NCI-H524 treated with DMSO at 0.1 percent for 48 hours (cell line): ENCODE data around the gene VTI1A.
"Not testable (repeated sequence)": the region's sequence is repeated elsewhere in the genome, so short reads cannot be mapped to it uniquely, and the experiment has no call there.

Source experiments
- DNase-seq: peaks from one replicate; lab custom pipeline; 2025; lab: John Stamatoyannopoulos, UW

Gene VTI1A

DNA sequence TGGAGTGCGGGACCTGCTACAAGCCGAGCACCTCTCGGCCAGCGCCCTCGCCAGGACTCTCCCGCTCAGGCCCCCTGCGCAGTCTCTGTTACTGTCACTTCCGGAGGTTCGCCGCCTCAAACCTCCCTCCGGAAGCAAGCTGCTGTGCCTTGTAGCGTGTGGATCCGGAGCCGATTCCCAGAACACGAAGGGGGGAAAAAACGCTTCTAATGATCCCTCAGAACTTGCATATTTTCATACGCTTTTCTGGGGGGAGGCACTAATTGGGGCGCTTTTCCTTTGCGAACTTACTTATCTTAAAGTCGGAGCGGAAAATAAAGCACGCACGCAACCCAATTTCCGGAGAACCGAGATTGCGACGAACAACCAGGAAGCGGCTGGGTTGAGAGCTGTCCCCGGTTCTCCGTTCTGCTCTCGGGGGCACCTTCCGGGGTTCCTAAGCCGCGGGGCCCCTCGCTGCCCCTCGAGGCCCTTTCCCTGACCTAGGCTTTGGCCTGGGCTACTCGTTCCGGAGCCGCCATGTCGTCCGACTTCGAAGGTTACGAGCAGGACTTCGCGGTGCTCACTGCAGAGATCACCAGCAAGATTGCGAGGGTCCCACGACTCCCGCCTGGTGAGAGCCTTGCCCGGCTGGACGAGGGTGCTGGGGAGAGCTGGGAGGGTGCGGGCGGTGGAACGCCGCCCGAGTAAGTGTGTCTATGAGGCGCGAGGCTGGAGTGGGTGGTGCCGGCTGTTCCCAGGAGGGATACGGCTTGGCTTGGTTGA, at the start of gene VTI1A, which contains the start of gene ZDHHC6:
Gene VTI1A (plus strand): TSS at position 361 of the 765 bp plus-strand sequence. CDS start 159 bp downstream, at position 520.
Gene ZDHHC6 (minus strand): TSS at position 60 of the 765 bp plus-strand sequence. CDS start 1,478 bp downstream, outside the sequence.
- DNase-seq: no peak

DNA sequence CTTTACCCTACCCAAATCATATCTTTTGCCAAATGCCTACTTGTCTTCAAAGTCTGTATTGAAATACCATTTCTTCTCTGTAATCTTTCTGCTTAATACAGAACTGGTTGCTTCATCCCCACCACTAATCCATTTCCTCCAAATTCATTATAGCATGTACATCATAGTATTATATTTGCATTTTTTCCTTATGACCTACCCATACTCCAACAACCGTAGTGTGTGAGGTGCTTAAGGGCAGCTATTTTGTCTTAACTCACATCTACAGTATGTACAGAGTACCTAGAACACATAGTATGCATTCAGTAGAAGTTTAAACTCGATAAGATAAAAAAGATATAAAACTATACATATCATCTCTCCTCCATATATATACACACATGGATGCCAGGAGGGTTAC, 49.4 kb upstream of the VTI1A start:
- no peak for DNase-seq

DNA sequence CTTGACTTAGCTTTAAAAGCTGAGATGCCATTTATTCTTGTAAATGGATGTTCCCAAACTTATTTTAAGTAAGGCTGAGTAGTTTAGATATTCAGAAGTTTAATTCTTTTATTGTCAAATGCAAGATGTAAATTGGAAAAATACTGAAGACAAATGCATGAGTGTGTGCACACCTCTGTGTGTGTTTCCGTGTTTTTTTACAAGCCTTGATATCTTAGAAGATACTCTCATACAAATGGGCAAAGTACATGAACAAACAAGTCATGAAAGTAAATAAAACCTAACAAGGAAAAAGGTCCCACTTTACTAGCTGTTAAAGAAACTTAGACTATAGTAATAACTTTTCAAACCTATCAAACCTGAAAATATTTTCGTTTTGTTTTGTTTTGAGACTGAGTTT, 44.1 kb upstream of the VTI1A start:
- no peak for DNase-seq

DNA sequence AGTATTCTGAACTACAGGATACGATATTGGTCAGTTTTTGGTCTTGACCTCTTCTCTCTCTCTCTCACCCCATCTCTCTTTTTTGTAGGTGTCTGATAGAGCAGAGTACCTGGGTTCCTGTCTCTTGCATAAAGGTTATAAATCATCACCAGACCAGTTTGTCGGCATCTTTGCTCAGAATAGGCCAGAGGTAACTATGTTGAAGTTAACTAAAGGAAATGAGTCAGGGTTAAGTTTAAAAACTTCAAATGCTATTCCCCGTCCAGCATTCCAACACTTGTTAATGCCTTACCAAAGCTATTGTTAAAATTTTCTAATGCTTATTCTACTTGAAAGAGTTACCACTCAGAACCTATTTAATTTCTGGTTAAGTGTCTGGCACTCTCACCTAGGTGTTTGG, 42.4 kb upstream of the VTI1A start:
- DNase-seq: no peak

DNA sequence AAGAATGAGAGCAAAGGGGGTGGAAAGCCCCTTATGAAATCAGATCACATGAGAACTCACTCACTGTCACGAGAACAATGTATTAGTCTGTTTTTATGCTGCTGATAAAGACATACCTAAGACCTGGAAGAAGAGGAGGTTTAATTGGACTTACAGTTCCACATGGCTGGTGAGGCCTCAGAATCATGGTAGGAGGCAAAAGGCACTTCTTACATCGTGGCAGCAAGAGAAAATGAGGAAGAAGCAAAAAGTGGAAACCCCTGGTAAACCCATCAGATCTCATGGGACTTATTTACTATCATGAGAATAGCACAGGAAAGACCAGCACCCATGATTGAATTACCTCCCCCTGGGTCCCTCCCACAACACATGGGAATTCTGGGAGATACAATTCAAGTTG, 40.2 kb upstream of the VTI1A start:
- DNase-seq: not testable (repeated sequence)

DNA sequence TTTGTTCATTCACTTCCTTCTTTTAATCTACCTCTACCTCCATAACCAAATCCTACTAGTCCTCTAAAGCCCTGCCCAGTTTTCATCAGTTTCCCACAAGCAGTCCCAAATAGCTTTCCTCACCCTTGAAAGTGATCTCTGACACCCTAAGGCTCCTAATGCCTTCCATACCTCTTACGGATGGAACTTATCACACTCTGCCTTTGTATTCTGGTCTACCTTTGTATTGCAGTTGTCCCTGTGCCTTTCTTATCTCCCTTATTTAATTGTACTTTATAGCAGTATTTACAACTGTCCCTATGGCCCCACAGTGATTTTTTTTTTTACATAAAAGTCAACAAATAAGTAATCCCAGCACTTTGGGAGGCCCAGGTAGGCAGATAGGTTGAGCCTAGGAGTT, 39.3 kb upstream of the VTI1A start:
- no peak for DNase-seq

DNA sequence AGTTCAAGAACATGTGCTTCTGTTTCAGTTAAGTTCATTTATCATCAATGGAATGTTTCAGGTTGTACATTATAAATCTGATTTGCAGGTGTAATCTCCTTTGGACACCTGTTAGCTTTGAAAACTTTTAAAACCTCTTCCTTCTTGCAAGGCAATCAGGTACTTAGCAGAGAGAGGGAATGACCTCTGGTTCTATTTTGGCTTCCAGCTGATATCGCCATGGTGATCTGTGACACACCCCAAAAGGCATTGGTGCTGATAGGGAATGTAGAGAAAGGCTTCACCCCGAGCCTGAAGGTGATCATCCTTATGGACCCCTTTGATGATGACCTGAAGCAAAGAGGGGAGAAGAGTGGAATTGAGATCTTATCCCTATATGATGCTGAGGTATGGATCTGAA, 37.7 kb upstream of the VTI1A start:
- no peak for DNase-seq

DNA sequence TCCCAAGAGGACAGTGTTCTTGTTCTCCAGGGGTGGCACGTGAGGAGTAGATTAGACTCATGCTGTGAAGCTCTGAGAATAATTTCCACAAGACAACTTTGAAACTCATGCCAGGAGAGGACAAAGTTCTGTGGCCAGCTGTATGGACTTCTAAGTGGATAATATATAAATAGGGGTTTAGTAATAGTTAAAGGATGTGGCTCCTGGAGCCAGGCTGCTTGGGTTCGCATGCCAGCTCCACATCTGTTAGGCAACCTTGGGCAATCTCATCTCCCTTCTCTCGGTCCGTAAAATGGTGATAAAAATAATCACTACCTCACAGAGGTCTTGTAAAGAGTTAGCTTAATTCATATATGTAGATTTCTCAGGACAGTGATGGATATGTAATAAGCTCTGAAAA, 37.3 kb upstream of the VTI1A start:
- DNase-seq: no peak

DNA sequence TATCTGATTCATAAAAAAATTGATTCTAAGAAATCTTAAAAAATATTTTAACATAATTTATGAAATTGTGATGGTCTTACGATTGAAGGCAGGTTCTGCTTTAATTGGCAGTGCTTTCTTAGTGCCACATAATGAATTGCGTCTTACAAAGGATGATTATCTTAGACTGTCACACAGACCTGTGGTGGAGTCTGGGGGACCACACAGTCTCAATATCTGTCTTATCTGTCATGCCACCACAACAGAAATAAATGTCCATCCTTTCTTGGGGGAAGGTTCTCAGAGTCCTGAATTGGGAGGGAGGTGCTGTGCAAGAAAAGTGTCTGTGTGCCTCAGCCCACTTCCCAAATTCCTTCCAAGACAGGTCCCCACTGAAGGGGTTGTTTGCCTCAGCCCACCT, 34.3 kb upstream of the VTI1A start:
- DNase-seq: no peak

DNA sequence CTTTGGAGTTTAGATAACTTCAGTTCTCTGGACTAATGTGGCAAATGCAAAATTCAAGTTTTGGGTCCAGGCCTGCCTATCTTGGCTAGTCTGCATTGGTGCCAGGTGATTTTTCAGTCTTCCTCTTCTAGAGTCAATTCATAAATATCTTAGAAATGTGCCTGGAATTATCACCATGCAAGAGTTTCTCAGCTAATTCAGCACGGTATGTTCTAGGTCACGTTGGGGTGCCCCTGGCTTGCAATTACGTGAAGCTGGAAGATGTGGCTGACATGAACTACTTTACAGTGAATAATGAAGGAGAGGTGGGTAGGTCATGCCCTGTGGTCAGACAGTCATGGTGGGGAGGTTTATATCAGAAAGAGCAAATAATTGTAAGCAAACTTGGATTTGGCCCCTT, 25.3 kb upstream of the VTI1A start:
- DNase-seq: no peak

DNA sequence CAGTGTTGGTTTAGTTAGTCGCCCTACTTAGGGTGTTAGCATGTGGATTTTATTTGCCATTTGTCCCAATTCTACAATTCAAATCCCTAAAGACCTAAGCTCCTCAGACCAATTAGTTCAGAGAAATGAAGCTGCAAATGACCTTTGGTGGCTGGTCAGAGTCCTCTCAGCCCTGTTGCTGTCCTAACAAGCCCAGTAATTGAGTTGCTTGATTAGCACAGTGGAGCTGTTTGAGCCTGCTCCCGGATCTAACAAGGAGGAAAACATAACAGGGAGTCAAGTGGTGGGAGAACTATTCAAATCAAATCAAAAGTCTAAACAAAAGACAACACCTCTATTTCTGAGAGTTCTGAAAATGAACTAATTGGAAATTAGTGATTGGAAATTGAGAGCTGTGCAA, 22.4 kb upstream of the VTI1A start:
- no peak for DNase-seq

DNA sequence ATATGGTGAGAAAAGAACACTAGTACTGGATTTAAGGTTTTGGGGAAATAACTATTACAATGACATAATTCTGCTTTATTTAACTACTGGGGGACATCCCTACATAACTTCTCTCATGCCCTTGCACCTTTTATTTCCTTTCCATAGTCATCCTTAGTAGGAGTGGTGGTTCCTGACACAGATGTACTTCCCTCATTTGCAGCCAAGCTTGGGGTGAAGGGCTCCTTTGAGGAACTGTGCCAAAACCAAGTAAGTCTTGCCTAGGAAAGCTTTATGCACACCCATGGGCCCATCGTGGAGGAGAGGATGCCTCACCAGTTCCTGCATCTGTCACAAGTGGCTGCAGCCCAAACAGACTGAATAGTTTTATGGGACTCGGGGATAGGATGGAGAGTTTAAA, 20.9 kb upstream of the VTI1A start:
- DNase-seq: no peak

DNA sequence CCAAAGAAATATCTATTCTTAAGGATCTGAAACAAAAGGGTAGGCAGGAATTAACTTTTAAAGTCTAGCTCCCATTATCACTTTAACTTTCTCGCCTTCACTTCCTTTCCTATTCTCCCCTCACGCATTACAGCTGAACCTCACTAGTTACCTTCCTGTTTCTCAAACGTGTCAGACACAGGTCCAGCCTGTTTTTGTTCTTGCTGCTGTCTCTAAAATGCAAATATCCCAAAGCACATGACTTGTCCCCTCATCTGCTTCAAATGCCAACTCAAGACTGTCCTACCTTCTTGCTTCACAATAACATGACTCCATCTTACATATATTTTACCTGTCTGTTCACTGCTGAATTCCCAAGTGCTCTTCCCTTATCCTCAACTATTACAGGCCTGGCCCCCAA, 17.9 kb upstream of the VTI1A start:
- no peak for DNase-seq

DNA sequence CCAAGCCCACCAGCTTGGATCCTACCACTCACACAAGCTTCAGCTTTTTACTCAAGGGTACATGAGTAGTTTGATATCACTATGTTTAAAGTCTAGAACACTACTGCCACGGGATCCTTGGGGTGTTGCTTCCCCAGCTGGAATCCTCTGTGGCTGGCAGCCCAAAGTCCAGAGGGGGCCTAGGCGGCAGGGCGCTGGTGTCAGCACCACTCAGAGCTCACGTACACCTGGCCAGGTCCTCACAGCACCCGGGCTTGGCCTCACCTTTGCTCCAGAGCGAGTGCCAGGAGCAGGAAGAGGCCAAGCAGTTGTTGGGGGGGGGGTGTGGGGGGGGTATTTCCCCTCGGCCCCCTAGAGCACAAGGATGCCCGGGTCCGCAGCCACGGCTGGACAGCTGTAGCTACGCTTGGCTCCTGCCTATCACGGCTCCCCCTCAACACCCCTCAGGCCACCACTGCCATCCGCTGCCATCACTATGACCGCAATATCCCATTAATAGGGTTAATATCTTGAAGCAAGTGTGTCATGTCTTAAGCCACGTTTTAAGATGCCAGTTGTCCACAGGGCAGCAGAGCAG, 17.3 kb upstream of the VTI1A start:
- no peak for DNase-seq

DNA sequence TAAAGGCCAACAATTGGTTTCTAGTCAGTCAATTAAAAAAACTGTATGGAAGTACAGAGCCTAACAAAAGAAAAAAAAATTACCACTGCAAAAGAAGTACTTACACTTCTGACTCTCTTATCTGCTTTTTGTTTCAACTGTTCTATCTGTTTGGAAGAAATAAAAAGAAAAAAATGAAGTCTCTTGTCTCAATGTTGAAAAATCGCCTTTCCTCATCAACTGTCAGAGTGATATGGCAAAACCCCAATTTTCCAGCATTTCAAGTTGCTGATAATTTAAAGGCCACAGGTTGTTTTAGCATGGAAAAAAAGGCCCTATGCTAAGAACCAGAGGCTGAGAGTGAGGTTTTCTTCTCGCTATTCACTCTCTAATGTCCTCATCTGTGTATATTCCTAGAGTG, 13.9 kb upstream of the VTI1A start:
- no peak for DNase-seq

DNA sequence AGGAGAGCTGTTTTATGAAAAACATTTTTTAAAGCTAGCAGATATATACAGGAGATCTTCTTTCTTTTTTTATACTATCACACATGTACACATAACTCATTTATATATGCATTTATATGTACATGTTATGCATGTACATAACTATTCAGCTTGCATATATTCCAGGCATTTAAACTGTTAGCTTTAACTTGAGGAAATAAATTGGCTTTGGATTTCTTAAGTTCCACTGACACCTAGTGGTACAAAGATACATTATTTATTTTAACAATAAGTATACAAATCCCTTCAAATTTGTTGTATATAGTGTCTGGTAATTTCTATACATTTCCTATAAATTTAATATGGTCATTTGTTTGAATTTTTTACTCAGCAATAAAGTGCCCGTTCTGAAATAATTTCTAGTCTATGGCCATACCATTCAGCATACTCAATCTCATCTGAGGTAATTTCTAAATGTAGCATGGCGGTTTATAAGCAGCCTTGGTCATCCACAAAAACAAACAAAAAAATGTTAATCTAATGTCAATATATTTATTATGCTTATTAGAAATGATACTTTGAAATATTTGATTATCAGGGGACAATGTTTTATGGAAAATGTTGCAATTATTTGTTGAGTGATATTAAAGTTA, 11.9 kb upstream of the VTI1A start:
- no peak for DNase-seq

DNA sequence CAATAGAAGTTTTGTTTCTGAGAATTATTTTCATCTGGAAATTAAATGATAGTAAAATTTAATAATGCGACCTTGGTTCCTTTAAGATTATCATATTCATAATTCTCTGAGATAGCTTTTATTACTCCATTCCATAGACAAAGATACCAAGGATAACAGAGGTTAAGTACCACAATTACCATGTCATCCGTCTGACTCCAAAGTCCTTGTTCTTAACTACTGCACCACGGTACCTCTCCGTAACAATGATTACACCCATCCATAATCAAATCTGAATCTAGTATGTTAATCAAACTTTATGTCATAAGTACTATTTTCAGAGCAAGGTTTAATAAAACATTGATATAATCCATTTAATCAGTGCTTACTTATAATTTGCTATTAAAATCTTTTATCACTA, 8.7 kb upstream of the VTI1A start:
- no peak for DNase-seq

DNA sequence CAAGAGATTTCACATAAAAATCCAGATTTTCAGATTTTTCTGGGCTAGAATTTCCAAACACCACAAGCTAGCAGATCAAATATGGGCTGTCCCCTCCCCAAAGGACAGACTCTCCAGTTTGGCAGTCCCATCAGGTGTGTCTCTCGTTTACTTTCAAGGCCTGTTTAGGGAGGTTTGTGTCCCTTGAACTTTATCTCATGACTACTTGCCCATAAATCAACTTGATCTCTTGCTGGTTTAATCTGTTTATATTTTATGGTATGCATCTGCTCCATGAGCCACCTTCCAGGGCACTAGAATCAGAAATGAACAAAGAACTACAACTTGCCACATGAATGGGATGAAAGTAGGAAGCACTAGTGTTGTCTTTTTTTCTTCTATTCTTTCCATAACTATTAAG, 5.5 kb upstream of the VTI1A start:
- no peak for DNase-seq

DNA sequence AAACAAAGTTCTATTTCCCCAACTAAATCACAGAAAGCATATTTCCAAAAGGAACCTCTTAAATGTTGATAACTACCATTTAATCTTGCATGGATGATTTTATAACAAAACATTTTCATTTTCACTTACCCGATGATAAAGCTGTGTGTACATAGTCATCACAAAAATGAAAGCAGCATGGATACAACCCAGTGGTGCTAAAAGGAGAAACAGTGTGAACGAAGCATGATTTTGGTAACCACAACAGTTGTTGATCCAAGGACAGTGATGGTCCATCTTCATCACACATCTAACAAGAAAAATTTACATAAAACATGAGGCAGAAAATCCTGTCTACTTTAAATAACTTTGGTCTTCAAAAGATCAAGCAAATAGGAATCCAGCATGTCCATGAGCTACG, 5.0 kb upstream of the VTI1A start:
- no peak for DNase-seq

DNA sequence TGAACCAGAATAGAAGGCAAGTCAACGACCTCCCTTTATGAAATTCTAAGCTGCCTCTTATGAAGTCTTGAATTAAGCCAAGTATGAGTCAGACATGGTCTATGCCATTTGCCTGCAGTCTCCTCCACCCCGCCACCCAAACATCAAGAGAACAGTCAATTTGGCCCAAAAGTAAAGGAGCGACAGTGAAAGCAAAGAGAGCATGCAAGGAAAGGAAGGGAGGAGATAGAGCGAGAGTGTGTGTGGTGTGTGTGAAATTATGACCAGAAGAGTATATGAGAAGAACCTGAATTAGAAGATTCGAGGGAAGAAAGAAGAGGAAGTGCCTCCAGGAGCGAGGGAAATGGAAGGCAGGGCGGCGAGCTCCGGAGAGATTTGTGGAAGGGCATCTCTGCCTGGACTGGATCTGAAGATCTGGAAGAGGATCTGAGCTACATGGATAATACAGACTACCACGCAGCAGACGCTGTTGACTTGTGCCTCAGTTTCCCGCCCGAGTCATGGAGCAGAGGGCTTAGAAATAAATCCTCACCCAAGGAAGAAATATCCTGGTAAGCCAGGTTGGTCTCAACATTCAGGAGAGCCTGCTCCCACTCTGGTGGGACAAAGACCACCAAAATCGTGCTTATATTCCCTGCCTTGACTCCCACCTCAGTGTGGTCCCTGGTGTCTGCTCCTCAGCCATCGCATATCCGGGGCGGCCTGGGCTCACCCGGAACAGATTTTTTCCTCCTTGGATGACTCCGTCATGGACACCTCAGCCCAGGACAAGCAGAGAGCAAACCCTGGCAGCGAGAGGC, 760 bp upstream of the VTI1A start:
- no peak for DNase-seq

DNA sequence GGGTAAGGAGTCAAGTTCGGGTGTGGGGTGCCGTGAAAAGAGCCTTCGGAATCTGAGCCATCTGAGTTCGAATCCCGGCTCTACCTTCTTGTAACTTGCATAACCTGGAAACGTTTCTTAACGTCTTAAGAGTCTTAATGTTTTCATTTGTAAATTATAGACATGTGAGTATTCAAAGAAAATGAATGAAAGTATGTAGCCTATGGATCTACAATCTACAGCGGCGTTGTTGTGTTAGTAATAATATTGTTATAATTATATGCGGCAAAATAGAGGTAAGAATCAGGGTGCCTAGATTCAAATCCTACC, 559 bp downstream of the VTI1A start:
- no peak for DNase-seq

DNA sequence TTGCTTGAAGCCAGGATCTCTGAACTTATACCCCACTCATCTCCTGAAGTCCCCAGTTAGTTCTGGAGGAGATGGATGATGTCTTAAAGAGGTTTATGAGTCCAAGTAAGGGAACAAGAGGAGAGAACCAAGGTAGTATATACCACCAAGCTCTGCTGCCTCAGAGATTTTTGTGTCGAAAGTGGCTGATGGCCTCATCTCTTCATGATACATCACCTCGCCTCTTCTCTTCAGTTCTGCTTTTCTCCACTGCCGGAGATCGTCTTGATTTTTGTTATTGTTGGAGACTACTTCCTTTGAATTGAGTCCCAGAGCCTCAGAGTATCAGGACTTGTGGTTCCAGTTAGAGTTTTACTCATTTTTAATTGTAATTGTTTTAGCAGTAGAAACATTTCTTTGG, 1.9 kb downstream of the VTI1A start:
- no peak for DNase-seq
